HEK293 (cell line): ENCODE data around the gene PANK2.

Experiments used
- FEZF1 ChIP-seq: fragments of 450-650 bp; formaldehyde crosslinking; IDR thresholded peaks from 2 replicates; pipeline ENCODE4 v1.5.1; 2016; ENCODE audit warnings: missing biosample characterization, missing genetic modification characterization
- GLIS2 ChIP-seq: fragments of 450-650 bp; formaldehyde crosslinking; IDR thresholded peaks from 2 replicates; pipeline ENCODE4 v1.5.1; 2016; ENCODE audit warnings: missing biosample characterization, missing genetic modification characterization
- KLF7 ChIP-seq: fragments of 450-650 bp; formaldehyde crosslinking; IDR thresholded peaks from 2 replicates; pipeline ENCODE4 v1.5.1; 2016; ENCODE audit warnings: missing biosample characterization, missing genetic modification characterization, borderline replicate concordance
- PRDM2 ChIP-seq: fragments of 450-650 bp; formaldehyde crosslinking; IDR thresholded peaks from 2 replicates; pipeline ENCODE4 v1.5.1; 2016; ENCODE audit warnings: missing biosample characterization, missing genetic modification characterization, borderline replicate concordance
- SCRT2 ChIP-seq: fragments of 450-650 bp; formaldehyde crosslinking; IDR thresholded peaks from 2 replicates; pipeline ENCODE4 v1.5.1; 2016; ENCODE audit warnings: missing biosample characterization, missing genetic modification characterization
- TRIM28 ChIP-seq: IDR thresholded peaks from 2 replicates; pipeline ENCODE4 v1.6.1; 2011; ENCODE audit warnings: low read length, control low read depth, borderline replicate concordance
- ZBTB21 ChIP-seq: fragments of 450-650 bp; formaldehyde crosslinking; IDR thresholded peaks from 2 replicates; pipeline ENCODE4 v1.5.1; 2017; ENCODE audit warnings: missing biosample characterization, missing genetic modification characterization
- ZBTB7A ChIP-seq: fragments of 450-650 bp; formaldehyde crosslinking; IDR thresholded peaks from 2 replicates; pipeline ENCODE4 v1.5.1; 2016; ENCODE audit warnings: low read depth, missing biosample characterization, missing genetic modification characterization
- ZEB2 ChIP-seq: fragments of 450-650 bp; formaldehyde crosslinking; IDR thresholded peaks from 2 replicates; pipeline ENCODE4 v1.5.1; 2016; ENCODE audit warnings: missing biosample characterization, missing genetic modification characterization
- ZNF140 ChIP-seq: fragments of 450-650 bp; formaldehyde crosslinking; IDR thresholded peaks from 2 replicates; pipeline ENCODE4 v1.5.1; 2016; ENCODE audit warnings: missing biosample characterization, missing genetic modification characterization
- ZNF146 ChIP-seq: fragments of 450-650 bp; formaldehyde crosslinking; IDR thresholded peaks from 2 replicates; pipeline ENCODE4 v1.5.1; 2016; ENCODE audit warnings: missing biosample characterization, missing genetic modification characterization
- ZNF2 ChIP-seq: fragments of 450-650 bp; formaldehyde crosslinking; IDR thresholded peaks from 2 replicates; pipeline ENCODE4 v1.5.1; 2016; ENCODE audit warnings: missing biosample characterization, missing genetic modification characterization
- ZNF292 ChIP-seq: fragments of 450-650 bp; formaldehyde crosslinking; IDR thresholded peaks from 2 replicates; pipeline ENCODE4 v1.5.1; 2016; ENCODE audit warnings: low read depth, missing biosample characterization, missing genetic modification characterization, borderline replicate concordance
- ZNF423 ChIP-seq: fragments of 450-650 bp; formaldehyde crosslinking; IDR thresholded peaks from 2 replicates; pipeline ENCODE4 v1.5.1; 2016; ENCODE audit warnings: missing biosample characterization, missing genetic modification characterization
- ZNF529 ChIP-seq: fragments of 450-650 bp; formaldehyde crosslinking; IDR thresholded peaks from 2 replicates; pipeline ENCODE4 v1.5.1; 2017; ENCODE audit warnings: missing genetic modification characterization, missing biosample characterization; ENCODE audit not compliant: insufficient replicate concordance
- ZNF561 ChIP-seq: fragments of 450-650 bp; IDR thresholded peaks from 2 replicates; pipeline ENCODE4 v1.5.1; 2018; ENCODE audit warnings: missing biosample characterization, missing genetic modification characterization, borderline replicate concordance
- ZNF658 ChIP-seq: fragments of 450-650 bp; formaldehyde crosslinking; IDR thresholded peaks from 2 replicates; pipeline ENCODE4; 2016; ENCODE audit warnings: missing biosample characterization, missing genetic modification characterization
- ZNF664 ChIP-seq: fragments of 450-650 bp; formaldehyde crosslinking; IDR thresholded peaks from 2 replicates; pipeline ENCODE4 v1.5.1; 2016; ENCODE audit warnings: missing biosample characterization, missing genetic modification characterization
- ZNF747 ChIP-seq: fragments of 450-650 bp; formaldehyde crosslinking; IDR thresholded peaks from 2 replicates; pipeline ENCODE4 v1.5.1; 2016; ENCODE audit warnings: missing biosample characterization, missing genetic modification characterization
- ZNF76 ChIP-seq: fragments of 450-650 bp; formaldehyde crosslinking; IDR thresholded peaks from 2 replicates; pipeline ENCODE4; 2016; ENCODE audit warnings: low read depth, missing biosample characterization, missing genetic modification characterization, borderline replicate concordance
- ZNF777 ChIP-seq: fragments of 450-650 bp; formaldehyde crosslinking; IDR thresholded peaks from 2 replicates; pipeline ENCODE4 v1.5.1; 2017; ENCODE audit warnings: missing biosample characterization, missing genetic modification characterization, borderline replicate concordance
- ZNF843 ChIP-seq: fragments of 450-650 bp; formaldehyde crosslinking; IDR thresholded peaks from 2 replicates; pipeline ENCODE4 v1.5.1; 2016; ENCODE audit warnings: missing biosample characterization, missing genetic modification characterization
- ZSCAN30 ChIP-seq: fragments of 450-650 bp; IDR thresholded peaks from 2 replicates; pipeline ENCODE4 v1.5.1; 2018; ENCODE audit warnings: missing biosample characterization, mild to moderate bottlenecking, missing genetic modification characterization, moderate library complexity
- ZSCAN4 ChIP-seq: fragments of 450-650 bp; formaldehyde crosslinking; IDR thresholded peaks from 2 replicates; pipeline ENCODE4 v1.5.1; 2017; ENCODE audit warnings: missing biosample characterization, missing genetic modification characterization
- TF ChIP-seq, protein P1 (sequence below): fragments of 450-650 bp; formaldehyde crosslinking; IDR thresholded peaks from 2 replicates; pipeline ENCODE4 v1.5.1; 2016; ENCODE audit warnings: missing biosample characterization, missing genetic modification characterization
- TF ChIP-seq, protein P2 (sequence below): fragments of 450-650 bp; formaldehyde crosslinking; IDR thresholded peaks from 2 replicates; pipeline ENCODE4 v1.5.1; 2016; ENCODE audit warnings: missing biosample characterization, missing genetic modification characterization
- TF ChIP-seq, protein P3 (sequence below): fragments of 450-650 bp; formaldehyde crosslinking; IDR thresholded peaks from 2 replicates; pipeline ENCODE4 v1.5.1; 2016; ENCODE audit warnings: missing biosample characterization, missing genetic modification characterization

Gene PANK2

GRCh38 chr20:3846740-3847428 lies 42.3 kb upstream of the PANK2 start, which contains the start of gene MAVS (continued):
- TF ChIP-seq KLF7 (tag by site-specific recombination) (no peak), ZNF423 (tag by site-specific recombination) (no peak), ZSCAN4 (tag by site-specific recombination) (no peak), ZNF2 (tag by site-specific recombination) (no peak; the same call in 1 of the 2 replicates), ZNF664 (tag by site-specific recombination) (no peak), TRIM28 (no peak), GLIS2 (tag by site-specific recombination) (peak; percentile 86), ZNF843 (peak; percentile 29; the same call in 1 of the 2 replicates), ZNF777 (tag by site-specific recombination) (no peak), FEZF1 (tag by site-specific recombination) (no peak), ZEB2 (no peak), ZBTB7A (tag by site-specific recombination) (peak; percentile 87), ZNF292 (tag by site-specific recombination) (no peak), ZNF140 (tag by site-specific recombination) (no peak), ZNF529 (no peak), ZNF747 (tag by site-specific recombination) (no peak), SCRT2 (tag by site-specific recombination) (no peak), ZNF76 (tag by site-specific recombination) (peak; percentile 33; the same call in 1 of the 2 replicates), ZNF658 (tag by site-specific recombination) (no peak), ZBTB21 (tag by site-specific recombination) (no peak), ZSCAN30 (tag by site-specific recombination) (peak; percentile 99), ZNF561 (tag by site-specific recombination) (peak; percentile 75; the same call in 1 of the 2 replicates), PRDM2 (no peak), ZNF146 (no peak)
- TF ChIP-seq, protein P1, sequence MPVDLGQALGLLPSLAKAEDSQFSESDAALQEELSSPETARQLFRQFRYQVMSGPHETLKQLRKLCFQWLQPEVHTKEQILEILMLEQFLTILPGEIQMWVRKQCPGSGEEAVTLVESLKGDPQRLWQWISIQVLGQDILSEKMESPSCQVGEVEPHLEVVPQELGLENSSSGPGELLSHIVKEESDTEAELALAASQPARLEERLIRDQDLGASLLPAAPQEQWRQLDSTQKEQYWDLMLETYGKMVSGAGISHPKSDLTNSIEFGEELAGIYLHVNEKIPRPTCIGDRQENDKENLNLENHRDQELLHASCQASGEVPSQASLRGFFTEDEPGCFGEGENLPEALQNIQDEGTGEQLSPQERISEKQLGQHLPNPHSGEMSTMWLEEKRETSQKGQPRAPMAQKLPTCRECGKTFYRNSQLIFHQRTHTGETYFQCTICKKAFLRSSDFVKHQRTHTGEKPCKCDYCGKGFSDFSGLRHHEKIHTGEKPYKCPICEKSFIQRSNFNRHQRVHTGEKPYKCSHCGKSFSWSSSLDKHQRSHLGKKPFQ (tag by site-specific recombination): no peak
- TF ChIP-seq, protein P2, sequence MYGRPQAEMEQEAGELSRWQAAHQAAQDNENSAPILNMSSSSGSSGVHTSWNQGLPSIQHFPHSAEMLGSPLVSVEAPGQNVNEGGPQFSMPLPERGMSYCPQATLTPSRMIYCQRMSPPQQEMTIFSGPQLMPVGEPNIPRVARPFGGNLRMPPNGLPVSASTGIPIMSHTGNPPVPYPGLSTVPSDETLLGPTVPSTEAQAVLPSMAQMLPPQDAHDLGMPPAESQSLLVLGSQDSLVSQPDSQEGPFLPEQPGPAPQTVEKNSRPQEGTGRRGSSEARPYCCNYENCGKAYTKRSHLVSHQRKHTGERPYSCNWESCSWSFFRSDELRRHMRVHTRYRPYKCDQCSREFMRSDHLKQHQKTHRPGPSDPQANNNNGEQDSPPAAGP: peak; percentile 65
- TF ChIP-seq, protein P3, sequence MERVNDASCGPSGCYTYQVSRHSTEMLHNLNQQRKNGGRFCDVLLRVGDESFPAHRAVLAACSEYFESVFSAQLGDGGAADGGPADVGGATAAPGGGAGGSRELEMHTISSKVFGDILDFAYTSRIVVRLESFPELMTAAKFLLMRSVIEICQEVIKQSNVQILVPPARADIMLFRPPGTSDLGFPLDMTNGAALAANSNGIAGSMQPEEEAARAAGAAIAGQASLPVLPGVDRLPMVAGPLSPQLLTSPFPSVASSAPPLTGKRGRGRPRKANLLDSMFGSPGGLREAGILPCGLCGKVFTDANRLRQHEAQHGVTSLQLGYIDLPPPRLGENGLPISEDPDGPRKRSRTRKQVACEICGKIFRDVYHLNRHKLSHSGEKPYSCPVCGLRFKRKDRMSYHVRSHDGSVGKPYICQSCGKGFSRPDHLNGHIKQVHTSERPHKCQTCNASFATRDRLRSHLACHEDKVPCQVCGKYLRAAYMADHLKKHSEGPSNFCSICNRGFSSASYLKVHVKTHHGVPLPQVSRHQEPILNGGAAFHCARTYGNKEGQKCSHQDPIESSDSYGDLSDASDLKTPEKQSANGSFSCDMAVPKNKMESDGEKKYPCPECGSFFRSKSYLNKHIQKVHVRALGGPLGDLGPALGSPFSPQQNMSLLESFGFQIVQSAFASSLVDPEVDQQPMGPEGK (tag by site-specific recombination): peak; percentile 77
